HepG2 (cell line): Measurements from ENCODE around the gene SLC29A3. TPM values are rescaled to one million over a fixed set of nuclear protein-coding genes. Genes with fewer than 3 reads are reported as not detected.

Experiments
- ATAC-seq: fragments of 200-7000 bp; cut with Tn5 transposase; 3 replicates; pipeline ENCODE4 v1.9.1; 2020; ENCODE audit warnings: mild to moderate bottlenecking, moderate library complexity
- BruUV-seq: library from RNA; stranded (reverse); fragments of 400-500 nt; replicated peaks from 2 replicates; lab custom pipeline; 2021; lab: Mats Ljungman, UMichigan
- CTCF ChIA-PET: fragments of 300-600 bp; formaldehyde crosslinking; extraction: SDS; loops from one replicate; lab custom pipeline; 2021; ENCODE audit warnings: low total read pairs, inconsistent platforms, low intra/inter-chr PET ratio; lab: Yijun Ruan, JAX
- POLR2A ChIA-PET: fragments of 350-600 bp; sonication (Branson Sonifier 250); formaldehyde crosslinking; loops from one replicate; lab custom pipeline; 2020; ENCODE audit warnings: antibody characterized with exemption, inconsistent platforms; lab: Yijun Ruan, JAX
- DNase-seq: peaks from one replicate; pipeline ENCODE4 v3.0.0-alpha.2; 2015; ENCODE audit warnings: low spot score
- FAIRE-seq: peaks from 3 replicates; lab custom pipeline; 2011; peaks lifted over from hg19 to GRCh38; lab: Jason Lieb, UNC
- H2AFZ ChIP-seq: one replicate; pipeline ENCODE4 v1.6.1; 2011; ENCODE audit warnings: low read length, inconsistent platforms
- H3K27ac ChIP-seq: fragments of 300-600 bp; 3 replicates; pipeline ENCODE4 v1.8.0; 2011; ENCODE audit warnings: mixed run types, mild to moderate bottlenecking, mixed read lengths, low read length, inconsistent platforms; ENCODE audit not compliant: insufficient read depth; ENCODE audit errors: extremely low read length
- H3K27me3 ChIP-seq, 2 experiments: fragments of 200-600 bp in 1 of 2; 2 replicates in 1 of 2; 3 replicates in 1 of 2; pipeline versions ENCODE4 v1.6.0 to v1.8.0; 2011; ENCODE audit warnings: low read length in 2 of 2, mild to moderate bottlenecking in 2 of 2, moderate library complexity in 2 of 2, inconsistent platforms in 1 of 2; ENCODE audit not compliant: insufficient read depth in 2 of 2, control insufficient read depth in 1 of 2
- H3K36me3 ChIP-seq, 2 experiments: fragments of 200-600 bp in 1 of 2; replicated peaks in 1 of 2; 2 replicates in 1 of 2; 3 replicates in 1 of 2; pipeline versions ENCODE4 v1.5.1 to v1.8.0; 2011; ENCODE audit warnings: low read length in 2 of 2, inconsistent platforms in 1 of 2; ENCODE audit not compliant: insufficient read depth in 2 of 2, control insufficient read depth in 1 of 2
- H3K4me1 ChIP-seq: 2 replicates; pipeline ENCODE4 v1.5.1; 2012; ENCODE audit warnings: low read length, inconsistent platforms; ENCODE audit not compliant: insufficient read depth
- H3K4me2 ChIP-seq: 2 replicates; pipeline ENCODE4 v1.6.0; 2011; ENCODE audit warnings: low read depth, low read length, inconsistent platforms
- H3K4me3 ChIP-seq, 3 experiments: fragments of 200-600 bp in 1 of 3; sonication (generic), shearing (Covaris generic) in 1 of 3; replicated peaks in 1 of 3; 2 replicates each; pipeline ENCODE4 v1.5.1; 2011 to 2016; ENCODE audit warnings: low read length in 3 of 3, inconsistent platforms in 2 of 3, low read depth in 2 of 3, mild to moderate bottlenecking in 2 of 3, control low read depth in 1 of 3, mixed read lengths in 1 of 3; ENCODE audit not compliant: insufficient read depth in 1 of 3
- H3K79me2 ChIP-seq: one replicate; pipeline ENCODE4 v1.6.1; 2011; ENCODE audit warnings: low read length, inconsistent platforms; ENCODE audit not compliant: insufficient read depth
- H3K9ac ChIP-seq: 2 replicates; pipeline ENCODE4 v1.6.0; 2011; ENCODE audit warnings: mild to moderate bottlenecking, low read depth, low read length, inconsistent platforms; ENCODE audit not compliant: insufficient read depth
- H3K9me3 ChIP-seq: 2 replicates; pipeline ENCODE4 v1.5.1; 2012; ENCODE audit warnings: mild to moderate bottlenecking, low read length
- H4K20me1 ChIP-seq: 2 replicates; pipeline ENCODE4 v1.6.0; 2011; ENCODE audit warnings: inconsistent platforms, mild to moderate bottlenecking, low read length, moderate library complexity; ENCODE audit not compliant: insufficient read depth
- ARID5B ChIP-seq: IDR thresholded peaks from 2 replicates; pipeline ENCODE4 v1.4.0; 2020; ENCODE audit warnings: mild to moderate bottlenecking, missing genetic modification reagents
- CBFB ChIP-seq: sonication (generic); formaldehyde crosslinking; IDR thresholded peaks from 2 replicates; pipeline ENCODE4 v1.4.0; 2020; ENCODE audit warnings: missing genetic modification reagents
- CC2D1A ChIP-seq: sonication (generic); formaldehyde crosslinking; IDR thresholded peaks from 2 replicates; pipeline ENCODE4 v1.8.1; 2023; ENCODE audit warnings: mild to moderate bottlenecking, missing genetic modification reagents
- CENPX ChIP-seq: sonication (generic); formaldehyde crosslinking; IDR thresholded peaks from 2 replicates; pipeline ENCODE4 v1.9.0; 2021; ENCODE audit warnings: mild to moderate bottlenecking, missing genetic modification reagents, moderate library complexity
- NBN ChIP-seq: fragments of 450-650 bp; conservative IDR thresholded peaks from 2 replicates; pipeline ENCODE4 v1.6.1; 2017
- PPARG ChIP-seq: conservative IDR thresholded peaks from 2 replicates; pipeline ENCODE4 v1.6.1; 2016; ENCODE audit warnings: missing biosample characterization, missing genetic modification reagents
- RXRA ChIP-seq: sonication (generic); formaldehyde crosslinking; IDR thresholded peaks from 2 replicates; pipeline ENCODE4 v1.5.1; 2020; ENCODE audit warnings: missing genetic modification reagents
- RXRB ChIP-seq: IDR thresholded peaks from 2 replicates; pipeline ENCODE4 v1.6.1; 2016; ENCODE audit warnings: borderline replicate concordance, missing genetic modification reagents, missing compliant biosample characterization
- SETDB1 ChIP-seq: sonication (generic); formaldehyde crosslinking; IDR thresholded peaks from 2 replicates; pipeline ENCODE4 v1.5.1; 2020; ENCODE audit warnings: missing genetic modification reagents, mild to moderate bottlenecking, borderline replicate concordance
- STAG1 ChIP-seq: sonication (generic); formaldehyde crosslinking; IDR thresholded peaks from 2 replicates; pipeline ENCODE4 v1.4.0; 2020; ENCODE audit warnings: missing genetic modification reagents
- TBX2 ChIP-seq: sonication (generic); formaldehyde crosslinking; IDR thresholded peaks from 2 replicates; pipeline ENCODE4 v1.5.0; 2020; ENCODE audit warnings: missing genetic modification reagents, mild to moderate bottlenecking, borderline replicate concordance
- THRA ChIP-seq: sonication (generic); formaldehyde crosslinking; IDR thresholded peaks from 2 replicates; pipeline ENCODE4 v1.4.0; 2020; ENCODE audit warnings: missing genetic modification reagents, borderline replicate concordance
- U2AF1 ChIP-seq: fragments of 200-400 bp; formaldehyde crosslinking; optimal IDR thresholded peaks from 2 replicates; pipeline ENCODE3; 2017; ENCODE audit warnings: mild to moderate bottlenecking, low read depth, low read length
- ZBTB7A ChIP-seq: sonication (generic); formaldehyde crosslinking; IDR thresholded peaks from 2 replicates; pipeline ENCODE4 v1.8.0; 2022; ENCODE audit warnings: mild to moderate bottlenecking, missing genetic modification reagents
- ZNF253 ChIP-seq: sonication (generic); formaldehyde crosslinking; IDR thresholded peaks from 2 replicates; pipeline ENCODE4 v1.8.0; 2022; ENCODE audit warnings: mild to moderate bottlenecking, missing genetic modification reagents, borderline replicate concordance
- ZNF335 ChIP-seq: sonication (generic); formaldehyde crosslinking; IDR thresholded peaks from 2 replicates; pipeline ENCODE4 v1.4.0; 2020; ENCODE audit warnings: missing genetic modification reagents
- ZNF460 ChIP-seq: sonication (generic); formaldehyde crosslinking; IDR thresholded peaks from 2 replicates; pipeline ENCODE4 v1.5.1; 2020; ENCODE audit warnings: missing genetic modification reagents, mild to moderate bottlenecking, borderline replicate concordance
- ZNF562 ChIP-seq: sonication (generic); formaldehyde crosslinking; IDR thresholded peaks from 2 replicates; pipeline ENCODE4 v1.8.0; 2022; ENCODE audit warnings: missing genetic modification reagents, borderline replicate concordance
- WGBS: methylation state at CpG from one replicate; pipeline ENCODE4 v1.1.6; 2017; ENCODE audit warnings: low lambda C conversion rate; 5-methylcytosine and 5-hydroxymethylcytosine counted together
- in situ Hi-C: cut with HindIII; loops from 2 replicates; pipeline ENCODE4 v1.10.0; 2017; ENCODE audit warnings: low pct_unique_long_range_greater_than_20kb; ENCODE audit not compliant: extremely low pct_ligation_motif_present
- intact Hi-C: fragments of 100-400 bp; cut with micrococcal nuclease; formaldehyde crosslinking; loops from one replicate; pipeline ENCODE4 v1.10.0; 2022; ENCODE audit not compliant: unreplicated experiment
- polyA plus RNA-seq, 8 experiments: library from polyadenylated mRNA; depleted of rRNA in 3 of 8; stranded (reverse) in 7 of 8; unstranded in 1 of 8; fragments of >200 nt; fragmentation: Illumina TruSeq in 4 of 8; extraction: Trizol in 4 of 8; gene quantifications; 2 replicates each; pipeline versions ENCODE4 v1.2.1 to v1.2.3, GENCODE V29; 2011 to 2016; ENCODE audit warnings: low read depth in 4 of 8, missing spikeins in 1 of 8, mixed read lengths in 1 of 8; ENCODE audit not compliant: insufficient read depth in 1 of 8
- total RNA-seq, 5 experiments: library from RNA; depleted of rRNA; stranded (reverse); fragments of >200 nt; fragmentation: Illumina TruSeq; extraction: Trizol; gene quantifications; 2 replicates each; pipeline ENCODE4 v1.2.3, GENCODE V29; 2016; ENCODE audit warnings: low read depth in 1 of 5
- TF ChIP-seq, protein P1 (sequence below): sonication (generic); formaldehyde crosslinking; IDR thresholded peaks from 2 replicates; pipeline ENCODE4 v1.8.0; 2022; ENCODE audit warnings: mild to moderate bottlenecking, missing genetic modification reagents; ENCODE audit not compliant: insufficient replicate concordance

The SLC29A3 gene
- total and polyA plus RNA-seq, 2 of the 13 experiments (the other 11 are each of a cell fraction or from before 2014, with no cell fraction given) = 8.6 to 11.8 TPM

DNA sequence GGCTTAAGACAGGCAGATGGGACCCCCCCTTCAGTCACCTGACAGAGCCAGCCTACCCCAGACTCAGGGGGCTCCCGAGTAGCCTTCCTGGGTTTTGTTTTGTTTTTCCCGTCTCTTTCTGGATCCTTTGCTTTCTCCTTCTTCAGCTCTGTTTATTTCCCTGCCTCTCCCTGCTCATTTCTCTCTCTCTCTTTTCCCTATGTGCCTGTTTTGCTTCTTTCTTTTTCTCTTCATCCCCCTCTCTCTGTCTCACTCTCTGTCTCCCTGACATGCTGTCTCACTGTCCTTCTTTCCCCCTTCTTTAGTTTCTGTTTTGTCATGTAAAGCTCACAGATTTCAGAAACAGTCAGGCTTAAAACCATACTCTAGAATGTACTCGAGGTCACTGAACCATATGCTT, 38.2 kb upstream of the SLC29A3 start:
- H3K79me2 ChIP-seq = no peaks in the 10 kb centered on the region
- no peak overlapping the region for H3K4me3 ChIP-seq
- H3K36me3 ChIP-seq = no peaks in the 10 kb centered on the region
- no peak overlapping the region for H3K4me2 ChIP-seq
- TF ChIP-seq RXRB = no peak
- TF ChIP-seq CENPX (CRISPR knock-in tag) = no peak
- TF ChIP-seq SETDB1 (CRISPR knock-in tag) = no peak
- no peak for TF ChIP-seq ZBTB7A
- no peak for TF ChIP-seq ZNF253 (CRISPR knock-in tag)
- no peak for TF ChIP-seq CC2D1A (CRISPR knock-in tag)
- TF ChIP-seq RXRA (CRISPR knock-in tag) = no peak
- TF ChIP-seq ZNF460 (CRISPR knock-in tag) = no peak
- TF ChIP-seq, protein P1, sequence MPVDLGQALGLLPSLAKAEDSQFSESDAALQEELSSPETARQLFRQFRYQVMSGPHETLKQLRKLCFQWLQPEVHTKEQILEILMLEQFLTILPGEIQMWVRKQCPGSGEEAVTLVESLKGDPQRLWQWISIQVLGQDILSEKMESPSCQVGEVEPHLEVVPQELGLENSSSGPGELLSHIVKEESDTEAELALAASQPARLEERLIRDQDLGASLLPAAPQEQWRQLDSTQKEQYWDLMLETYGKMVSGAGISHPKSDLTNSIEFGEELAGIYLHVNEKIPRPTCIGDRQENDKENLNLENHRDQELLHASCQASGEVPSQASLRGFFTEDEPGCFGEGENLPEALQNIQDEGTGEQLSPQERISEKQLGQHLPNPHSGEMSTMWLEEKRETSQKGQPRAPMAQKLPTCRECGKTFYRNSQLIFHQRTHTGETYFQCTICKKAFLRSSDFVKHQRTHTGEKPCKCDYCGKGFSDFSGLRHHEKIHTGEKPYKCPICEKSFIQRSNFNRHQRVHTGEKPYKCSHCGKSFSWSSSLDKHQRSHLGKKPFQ = no peak
- no peak for TF ChIP-seq ZNF562 (CRISPR knock-in tag)
- TF ChIP-seq CBFB (CRISPR knock-in tag) = no peak
- TF ChIP-seq TBX2 (CRISPR knock-in tag) = no peak
- no peak for TF ChIP-seq U2AF1
- TF ChIP-seq ZNF335 (CRISPR knock-in tag) = no peak
- TF ChIP-seq ARID5B (CRISPR knock-in tag) = no peak
- TF ChIP-seq STAG1 (CRISPR knock-in tag) = no peak
- TF ChIP-seq THRA (CRISPR knock-in tag) = no peak
- TF ChIP-seq PPARG = no peak
- TF ChIP-seq NBN = no peak
- no peak overlapping the region for H3K27ac ChIP-seq
- H3K27me3 ChIP-seq = peaks cover 0 to 2% of the 10 kb centered on the region in 2 experiments; a peak in 2 of 5 replicates
- in situ Hi-C loops = no loop called here
- intact Hi-C loops = no loop called here
- no peaks in the 10 kb centered on the region for H3K9me3 ChIP-seq
- no peaks in the 10 kb centered on the region for H3K4me1 ChIP-seq
- 10% methylated on average over 3 of the region's 3 CpGs for WGBS
- ATAC-seq (no peak), FAIRE-seq (no peak), DNase-seq (no peak)
- POLR2A ChIA-PET = no interaction called here
- BruUV-seq = no TSS peak
- CTCF ChIA-PET = no interaction called here
- no peak overlapping the region for H2AFZ ChIP-seq
- no peak overlapping the region for H3K9ac ChIP-seq
- H4K20me1 ChIP-seq = no peaks in the 10 kb centered on the region
